Measurements from ENCODE around the gene SV2A. TPM values are rescaled to one million over a fixed set of nuclear protein-coding genes. Genes with fewer than 3 reads are reported as not detected.
"Not testable (repeated sequence)": the region's sequence is repeated elsewhere in the genome, so short reads cannot be mapped to it uniquely, and the experiment has no call there.

SV2A gene
- total RNA-seq, 4 donors from 2014 or later = 6.2 to 9.2 (median 7.1) TPM

- H3K36me3 ChIP-seq = no peaks in the 10 kb centered on the region
- H3K4me1 ChIP-seq = peaks cover 4 to 30% (median 5%) of the 10 kb centered on the region in 3 donors
- no peak overlapping the region for H3K27ac ChIP-seq
- no peak for ATAC-seq
- TF ChIP-seq EP300 (IDR thresholded peaks at IDR 0.05) = no peak
- TF ChIP-seq POLR2A (IDR thresholded peaks at IDR 0.05) = peak in 1 of 2 donors; percentile 9
- TF ChIP-seq POLR2AphosphoS5 (IDR thresholded peaks at IDR 0.05) = peak; percentile 15
- no peak for TF ChIP-seq CTCF (IDR thresholded peaks at IDR 0.05)
- WGBS, 2 donors (ENCODE audit: low coverage in 1 of 2) = 73 to 79% methylated on average over 3 of the region's 3 CpGs
- H3K4me3 ChIP-seq = peak overlapping the region in 1 of 2 donors; percentile 83
- H3K9me3 ChIP-seq = no peaks in the 10 kb centered on the region
- H3K27me3 ChIP-seq = no peaks in the 10 kb centered on the region
Observed at GRCh38 chr1:149883598-149884247, 33.9 kb downstream of the SV2A start.

DNA sequence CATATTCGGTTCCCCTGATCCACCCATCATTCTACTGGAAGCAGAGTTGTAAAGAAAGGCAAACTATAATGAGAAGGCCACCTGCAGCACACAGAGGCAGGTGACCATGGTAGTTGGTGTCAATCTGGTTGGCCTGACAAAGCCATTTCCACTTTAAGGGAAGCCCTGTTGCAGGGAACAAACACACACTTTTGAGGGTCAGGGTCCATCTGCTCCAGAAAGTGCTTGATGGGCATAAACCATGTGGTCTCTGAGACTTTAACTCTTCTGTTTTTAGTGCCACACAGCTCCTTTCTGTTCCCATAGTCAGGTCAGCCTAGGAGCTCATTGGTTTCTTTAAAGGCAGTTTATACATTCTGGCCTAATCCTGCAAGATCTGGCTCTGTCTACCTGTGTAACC is 35.8 kb downstream of the SV2A start:
- H3K36me3 ChIP-seq = no peaks in the 10 kb centered on the region
- H3K9me3 ChIP-seq = no peaks in the 10 kb centered on the region
- H3K27me3 ChIP-seq = no peaks in the 10 kb centered on the region
- H3K27ac ChIP-seq = no peak overlapping the region
- H3K4me1 ChIP-seq = peaks cover 4 to 25% (median 5%) of the 10 kb centered on the region in 3 donors
- ATAC-seq = no peak
- TF ChIP-seq POLR2AphosphoS5 (IDR thresholded peaks at IDR 0.05) (no peak), EP300 (IDR thresholded peaks at IDR 0.05) (no peak), POLR2A (IDR thresholded peaks at IDR 0.05) (no peak), CTCF (IDR thresholded peaks at IDR 0.05) (no peak)
- 78 to 82% methylated on average over 1 of the region's 1 CpG for WGBS, 2 donors (ENCODE audit: low coverage in 1 of 2)
- H3K4me3 ChIP-seq = no peak overlapping the region

DNA sequence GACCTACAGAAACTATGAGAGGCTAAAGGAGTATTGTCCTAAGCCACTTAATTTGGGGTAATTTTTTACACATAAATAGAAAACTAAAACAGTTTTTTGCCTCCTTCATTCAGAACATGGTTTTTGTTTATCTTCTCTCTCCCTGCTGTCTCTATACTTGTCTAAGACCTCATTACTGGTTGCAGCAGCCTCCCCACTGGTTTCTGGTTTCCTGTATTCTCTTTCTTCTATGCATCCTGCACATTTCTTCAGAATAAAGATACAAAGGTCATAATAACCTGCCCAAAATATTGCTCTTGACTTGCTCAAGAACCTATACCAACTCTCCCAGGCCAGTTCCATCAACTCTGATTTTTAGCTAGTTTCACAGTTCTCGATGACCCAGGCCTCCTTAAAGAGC is 38.1 kb downstream of the SV2A start:
- no peaks in the 10 kb centered on the region for H3K27me3 ChIP-seq
- no peak for ATAC-seq
- H3K9me3 ChIP-seq = no peaks in the 10 kb centered on the region
- peaks cover under 1 to 19% (median 1%) of the 10 kb centered on the region in 3 donors for H3K4me1 ChIP-seq
- no peak overlapping the region for H3K4me3 ChIP-seq
- 100% methylated on average over 1 of the region's 1 CpG; no CpG with 5 or more reads in 1 of the 2 donors for WGBS, 2 donors (ENCODE audit: low coverage in 1 of 2)
- no peak for TF ChIP-seq POLR2A (IDR thresholded peaks at IDR 0.05)
- no peak for TF ChIP-seq EP300 (IDR thresholded peaks at IDR 0.05)
- no peak for TF ChIP-seq CTCF (IDR thresholded peaks at IDR 0.05)
- no peak for TF ChIP-seq POLR2AphosphoS5 (IDR thresholded peaks at IDR 0.05)
- no peaks in the 10 kb centered on the region for H3K36me3 ChIP-seq
- H3K27ac ChIP-seq = no peak overlapping the region

- 84 to 93% methylated on average over 3 to 5 of the region's 7 CpGs for WGBS, 2 donors (ENCODE audit: low coverage in 1 of 2)
- Histone ChIP-seq H3K4me1 (no peaks in the 10 kb centered on the region), H3K27me3 (no peaks in the 10 kb centered on the region), H3K4me3 (no peak overlapping the region), H3K36me3 (no peaks in the 10 kb centered on the region), H3K9me3 (no peaks in the 10 kb centered on the region), H3K27ac (no peak overlapping the region)
- ATAC-seq = no peak
- no peak for TF ChIP-seq EP300 (IDR thresholded peaks at IDR 0.05)
- no peak for TF ChIP-seq CTCF (IDR thresholded peaks at IDR 0.05)
- no peak for TF ChIP-seq POLR2AphosphoS5 (IDR thresholded peaks at IDR 0.05)
- TF ChIP-seq POLR2A (IDR thresholded peaks at IDR 0.05) = no peak
Observed at GRCh38 chr1:149877211-149877946, 40.3 kb downstream of the SV2A start.

DNA sequence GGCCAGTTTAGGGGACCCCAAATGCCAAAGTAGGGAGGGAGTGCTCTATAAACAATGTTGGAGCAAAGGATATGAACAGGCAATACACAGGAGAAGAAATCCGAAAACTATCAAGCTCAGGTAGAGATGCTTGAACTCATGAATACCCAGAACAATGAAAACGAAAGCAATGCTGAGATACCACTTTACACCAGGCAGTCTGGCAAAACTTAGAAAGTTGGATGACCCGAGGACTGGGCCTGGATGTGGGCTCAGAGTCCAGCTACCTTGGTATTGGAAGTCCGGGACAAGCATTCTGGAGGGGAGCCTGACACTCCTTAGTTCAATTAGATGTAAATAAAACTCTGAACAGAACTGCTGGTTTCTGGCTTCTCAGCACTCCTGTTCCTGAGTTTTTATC is 44.6 kb downstream of the SV2A start:
- no CpG with 5 or more reads among the region's 4 CpGs for WGBS, 2 donors (ENCODE audit: low coverage in 1 of 2)

GRCh38 chr1:149866887-149867286 is 50.8 kb downstream of the SV2A start:
- WGBS, 2 donors (ENCODE audit: low coverage in 1 of 2) = no CpG with 5 or more reads among the region's 2 CpGs
- H3K36me3 ChIP-seq, ATAC-seq, H3K4me3 ChIP-seq, H3K27me3 ChIP-seq, H3K4me1 ChIP-seq, H3K9me3 ChIP-seq, H3K27ac ChIP-seq: not testable (repeated sequence)

More for the DNA sequence above, 44.6 kb downstream of the SV2A start:
- not testable (repeated sequence) for H3K27ac ChIP-seq, H3K4me3 ChIP-seq, H3K27me3 ChIP-seq, H3K9me3 ChIP-seq, ATAC-seq, H3K36me3 ChIP-seq, H3K4me1 ChIP-seq

DNA sequence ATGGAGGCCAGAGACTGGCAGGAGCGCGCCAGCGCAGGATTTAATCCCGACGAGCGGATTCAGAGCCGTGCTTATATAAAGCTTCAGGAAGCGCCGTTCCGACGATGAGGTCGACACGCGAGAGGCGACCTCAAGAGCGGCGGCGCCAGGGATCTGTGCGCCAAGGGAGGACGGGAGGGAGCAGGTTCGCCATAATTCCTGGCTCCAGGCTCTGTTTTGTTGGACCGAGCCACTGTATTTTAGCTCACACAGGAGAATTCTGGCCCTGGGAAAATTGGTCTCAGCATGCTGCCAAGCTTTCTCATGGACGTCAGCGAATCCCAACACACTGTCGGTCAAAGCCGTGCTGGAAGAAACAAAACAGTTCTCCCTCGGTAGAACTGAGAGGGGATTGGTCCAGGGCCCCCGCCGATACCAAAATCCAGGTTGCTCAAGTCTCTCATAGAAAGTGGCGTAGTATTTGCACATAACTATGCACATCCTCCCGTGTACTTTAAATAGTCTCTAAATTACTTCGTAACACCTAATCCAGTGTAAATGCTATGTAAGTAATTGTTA is 56.1 kb downstream of the SV2A start:
- ATAC-seq = peak; percentile 58
- not testable (repeated sequence) for H3K4me1 ChIP-seq, H3K4me3 ChIP-seq, H3K27me3 ChIP-seq, H3K27ac ChIP-seq, H3K36me3 ChIP-seq, H3K9me3 ChIP-seq
- no CpG with 5 or more reads among the region's 32 CpGs for WGBS, 2 donors (ENCODE audit: low coverage in 1 of 2)

DNA sequence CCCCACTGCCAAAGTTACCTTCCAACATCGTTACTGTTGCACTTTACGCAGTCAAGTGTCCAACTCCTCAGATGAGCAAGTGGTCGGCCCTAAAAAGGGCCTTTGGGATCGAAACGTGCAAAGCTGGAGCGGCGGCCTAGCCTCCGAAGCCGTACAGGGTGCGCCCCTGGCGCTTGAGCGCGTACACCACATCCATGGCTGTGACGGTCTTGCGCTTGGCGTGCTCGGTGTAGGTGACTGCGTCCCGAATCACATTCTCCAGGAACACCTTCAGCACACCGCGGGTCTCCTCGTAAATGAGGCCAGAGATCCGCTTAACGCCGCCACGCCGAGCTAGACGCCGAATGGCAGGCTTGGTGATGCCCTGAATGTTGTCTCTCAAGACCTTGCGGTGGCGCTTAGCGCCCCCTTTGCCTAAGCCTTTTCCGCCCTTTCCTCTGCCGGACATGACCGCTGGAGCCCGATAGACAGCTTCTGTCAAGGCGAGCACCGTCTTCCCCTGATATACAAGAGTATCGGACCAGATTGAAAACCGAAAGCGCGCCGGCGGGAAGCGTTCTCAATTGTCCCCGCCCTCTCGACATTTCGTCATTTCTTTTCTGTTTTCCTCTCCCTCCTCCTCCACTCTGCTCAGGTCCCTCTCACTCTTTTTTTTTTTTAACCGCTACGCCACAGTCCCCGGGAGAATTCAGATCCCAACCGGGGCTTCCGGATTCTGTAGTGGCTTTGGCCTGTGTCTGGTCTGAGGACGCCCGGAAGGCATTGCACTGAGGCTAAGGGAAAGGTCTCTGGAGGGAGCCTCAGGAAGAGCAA is 56.8 kb downstream of the SV2A start:
- H3K9me3 ChIP-seq, H3K27me3 ChIP-seq, H3K4me1 ChIP-seq, H3K36me3 ChIP-seq, H3K27ac ChIP-seq, H3K4me3 ChIP-seq: not testable (repeated sequence)
- no CpG with 5 or more reads among the region's 55 CpGs for WGBS, 2 donors (ENCODE audit: low coverage in 1 of 2)
- peak; percentile 88 for ATAC-seq

All from gastroesophageal sphincter (tissue), 4 donors.